PC-3 (cell line): ENCODE measurements around the gene POLR2H. TPM values are rescaled to one million over a fixed set of nuclear protein-coding genes. Genes with fewer than 3 reads are reported as not detected.

Experiments
- ATAC-seq: fragments of 200-7000 bp; cut with Tn5 transposase; 2 replicates; pipeline ENCODE4 v1.9.1; 2020; ENCODE audit warnings: mild to moderate bottlenecking, moderate library complexity
- BruUV-seq: library from RNA; stranded (reverse); fragments of 400-500 nt; replicated peaks from 2 replicates; lab custom pipeline; 2021; lab: Mats Ljungman, UMichigan
- CTCF ChIA-PET: fragments of 300-600 bp; sonication (Branson Sonifier 250); formaldehyde crosslinking; loops from one replicate; lab custom pipeline; 2022; ENCODE audit warnings: antibody characterized with exemption; lab: Charles Lee
- POLR2A ChIA-PET: fragments of 300-600 bp; sonication (Branson Sonifier 250); formaldehyde crosslinking; loops from one replicate; lab custom pipeline; 2022; ENCODE audit warnings: antibody characterized with exemption; ENCODE audit not compliant: unreplicated experiment; lab: Charles Lee
- DNase-seq: peaks from one replicate; pipeline ENCODE4 v3.0.0-alpha.2; 2015
- H2AFZ ChIP-seq: fragments of 300-600 bp; sonication (generic); 2 replicates; pipeline ENCODE4 v1.6.0; 2016; ENCODE audit warnings: antibody characterized with exemption, low read length
- H3F3A ChIP-seq: fragments of 300-600 bp; sonication (generic); one replicate; pipeline ENCODE4 v1.6.0; 2017; ENCODE audit warnings: antibody characterized with exemption, low read length, control low read depth, mild to moderate bottlenecking; ENCODE audit not compliant: unreplicated experiment
- H3K27ac ChIP-seq: fragments of 300-600 bp; sonication (generic); 2 replicates; pipeline ENCODE4 v1.5.1; 2016; ENCODE audit warnings: mild to moderate bottlenecking, low read length
- H3K27me3 ChIP-seq: fragments of 300-600 bp; sonication (generic); 2 replicates; pipeline ENCODE4 v1.6.1; 2016; ENCODE audit warnings: low read length, mixed read lengths
- H3K36me3 ChIP-seq: fragments of 300-600 bp; sonication (generic); 2 replicates; pipeline ENCODE4 v1.6.1; 2016; ENCODE audit warnings: low read depth, mixed run types, low read length, mixed read lengths
- H3K4me1 ChIP-seq: fragments of 300-600 bp; sonication (generic); 2 replicates; pipeline ENCODE4 v1.5.1; 2016; ENCODE audit warnings: low read length; ENCODE audit not compliant: insufficient read depth
- H3K4me2 ChIP-seq: fragments of 300-600 bp; sonication (generic); 2 replicates; pipeline ENCODE4 v1.6.0; 2016; ENCODE audit warnings: low read length
- H3K4me3 ChIP-seq: fragments of 300-600 bp; sonication (generic); 2 replicates; pipeline ENCODE4 v1.5.1; 2016; ENCODE audit warnings: mild to moderate bottlenecking, low read length, mixed read lengths
- H3K79me2 ChIP-seq: fragments of 300-600 bp; sonication (generic); 2 replicates; pipeline ENCODE4 v1.6.1; 2017; ENCODE audit warnings: low read length, mixed read lengths
- H3K9ac ChIP-seq: fragments of 300-600 bp; sonication (generic); 2 replicates; pipeline ENCODE4 v1.6.0; 2016; ENCODE audit warnings: mild to moderate bottlenecking, low read length
- H3K9me2 ChIP-seq: fragments of 300-600 bp; sonication (generic); replicated peaks from 2 replicates; pipeline ENCODE4 v1.6.1; 2016; ENCODE audit warnings: mixed run types, low read length, mixed read lengths
- H3K9me3 ChIP-seq: fragments of 300-600 bp; sonication (generic); 2 replicates; pipeline ENCODE4 v1.6.1; 2016; ENCODE audit warnings: low read length, mixed read lengths
- H4K20me1 ChIP-seq: fragments of 300-600 bp; sonication (generic); 2 replicates; pipeline ENCODE4 v1.6.1; 2016; ENCODE audit warnings: low read length, mixed read lengths
- EZH2 ChIP-seq: fragments of 300-600 bp; sonication (generic); IDR thresholded peaks from one replicate; pipeline ENCODE4 v1.6.1; 2017; ENCODE audit warnings: antibody characterized with exemption, mild to moderate bottlenecking, low read length; ENCODE audit not compliant: unreplicated experiment
- EZH2phosphoT487 ChIP-seq: fragments of 300-600 bp; sonication (generic); IDR thresholded peaks from 2 replicates; pipeline ENCODE4 v1.6.1; 2018; ENCODE audit warnings: mild to moderate bottlenecking, antibody characterized with exemption, low read length, borderline replicate concordance
- intact Hi-C: fragments of 100-400 bp; cut with micrococcal nuclease; formaldehyde crosslinking; loops from 2 replicates; pipeline ENCODE4 v1.9.0; 2023
- total RNA-seq: library from RNA; depleted of rRNA; stranded (reverse); fragments of >200 nt; gene quantifications from 2 replicates; pipeline ENCODE4 v1.2.3, GENCODE V29; 2014
- TF ChIP-seq, protein P1 (sequence below): fragments of 300-600 bp; sonication (generic); conservative IDR thresholded peaks from 2 replicates; pipeline ENCODE4 v1.5.1; 2017; ENCODE audit warnings: antibody characterized with exemption, low read depth, mild to moderate bottlenecking, low read length

The POLR2H gene
- total RNA-seq, 1 experiment from 2014 or later, result 193 TPM

DNA sequence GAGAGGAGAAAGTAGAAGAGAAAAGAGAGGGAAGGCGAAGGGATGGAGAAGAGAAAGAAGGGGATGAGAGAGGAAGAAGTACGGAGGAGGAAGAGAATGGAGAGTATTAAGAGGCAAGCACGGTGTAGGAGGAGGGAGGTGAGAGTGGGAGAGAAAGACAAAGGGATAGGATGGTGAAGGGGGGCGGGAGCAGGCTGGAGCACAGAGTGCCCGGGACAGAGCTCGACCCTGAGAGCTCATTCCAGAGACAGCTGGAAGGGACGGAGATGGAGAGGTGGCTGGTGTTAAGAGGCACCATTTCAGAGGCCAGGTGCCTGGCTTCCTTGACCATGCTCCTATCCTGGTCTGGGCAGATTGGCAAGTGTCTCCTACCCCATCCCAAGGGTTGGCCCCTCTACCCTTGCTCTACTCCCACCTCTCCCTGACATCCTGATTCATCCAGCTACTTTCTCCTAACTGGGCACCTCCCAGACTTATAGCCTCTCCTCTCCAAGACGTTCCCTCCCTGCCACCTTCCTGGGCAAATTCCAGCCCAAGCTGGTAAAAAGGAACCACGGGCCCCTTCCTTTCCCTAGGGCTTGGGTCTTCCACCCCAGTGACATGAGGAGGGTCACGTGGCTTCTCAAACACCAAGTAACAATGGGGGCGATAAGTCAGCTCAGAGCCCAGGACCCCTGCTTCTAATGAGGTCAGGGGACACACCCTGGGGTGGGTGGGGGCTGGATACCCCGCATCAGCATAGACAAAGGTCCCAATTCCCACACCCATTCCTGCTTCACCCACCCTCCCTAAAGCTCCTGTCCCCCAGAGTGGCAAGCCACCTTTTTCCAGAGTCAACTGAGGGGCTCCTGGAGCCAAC lies 1.2 kb upstream of the POLR2H start:
- no peaks in the 10 kb centered on the region for H3K9me3 ChIP-seq
- H3K4me1 ChIP-seq, result peaks cover 21% of the 10 kb centered on the region
- H3F3A ChIP-seq, result no peaks in the 10 kb centered on the region
- DNase-seq, result no peak
- no peaks in the 10 kb centered on the region for H3K27me3 ChIP-seq
- ATAC-seq, result no peak
- peaks cover 6% of the 10 kb centered on the region for H3K36me3 ChIP-seq
- ChIA-PET CTCF (no interaction called here), POLR2A (no interaction called here)
- peak overlapping the region; percentile 92 for H3K9ac ChIP-seq
- TF ChIP-seq EZH2phosphoT487 (no peak), EZH2 (no peak)
- no peaks in the 10 kb centered on the region for H3K9me2 ChIP-seq
- BruUV-seq, result no TSS peak
- no peak overlapping the region; the same call in 1 of the 2 replicates for H2AFZ ChIP-seq
- peaks cover 10% of the 10 kb centered on the region for H4K20me1 ChIP-seq
- intact Hi-C loops, result no loop called here
- no peak overlapping the region for H3K27ac ChIP-seq
- H3K79me2 ChIP-seq, result peaks cover 34% of the 10 kb centered on the region
- peak overlapping the region; percentile 84 for H3K4me3 ChIP-seq
- H3K4me2 ChIP-seq, result peak overlapping the region; percentile 85

DNA sequence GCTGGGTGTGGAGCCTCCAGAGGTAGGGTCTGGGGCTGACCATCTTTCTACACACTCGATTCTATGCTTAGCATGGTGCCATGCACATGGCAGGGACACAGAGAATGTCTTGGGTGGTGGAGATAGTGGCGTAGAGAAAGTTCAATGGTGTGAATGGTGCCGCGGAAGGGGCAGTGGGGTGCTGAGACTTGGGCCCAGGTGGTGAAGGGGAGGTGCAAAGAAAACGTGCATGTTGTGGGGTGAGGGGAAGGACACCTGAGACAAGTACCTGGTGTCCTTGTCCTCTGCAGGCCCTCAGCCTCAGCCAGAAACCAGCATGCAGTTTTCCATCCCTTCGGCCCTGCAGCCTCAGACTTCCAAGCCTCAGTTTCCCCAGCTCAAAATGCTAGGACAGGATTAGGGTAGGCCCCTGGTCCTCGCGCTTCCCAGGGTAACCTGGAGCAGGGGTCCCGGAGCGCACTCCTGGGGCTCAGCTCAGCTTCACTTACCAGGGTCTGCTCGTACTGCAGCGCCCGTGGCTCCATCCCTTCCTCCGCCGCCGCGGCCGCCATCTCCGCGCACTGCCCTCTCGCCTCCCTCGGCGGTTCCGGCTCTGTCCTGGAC lies 480 bp upstream of the POLR2H start:
- DNase-seq, result no peak
- H3K4me3 ChIP-seq, result peak overlapping the region; percentile 84
- peaks cover 21% of the 10 kb centered on the region for H3K4me1 ChIP-seq
- H3F3A ChIP-seq, result no peaks in the 10 kb centered on the region
- ChIA-PET CTCF (interaction anchor here (1.2 kb wide), 1 partner anchor 10 kb away, joined by 4 read pairs; no protein-coding TSS in a partner anchor), POLR2A (no interaction called here)
- H3K36me3 ChIP-seq, result peaks cover 9% of the 10 kb centered on the region
- H3K27me3 ChIP-seq, result no peaks in the 10 kb centered on the region
- peak overlapping the region; percentile 84 for H2AFZ ChIP-seq
- no peaks in the 10 kb centered on the region for H3K9me2 ChIP-seq
- H3K79me2 ChIP-seq, result peaks cover 38% of the 10 kb centered on the region
- TF ChIP-seq, protein P1, sequence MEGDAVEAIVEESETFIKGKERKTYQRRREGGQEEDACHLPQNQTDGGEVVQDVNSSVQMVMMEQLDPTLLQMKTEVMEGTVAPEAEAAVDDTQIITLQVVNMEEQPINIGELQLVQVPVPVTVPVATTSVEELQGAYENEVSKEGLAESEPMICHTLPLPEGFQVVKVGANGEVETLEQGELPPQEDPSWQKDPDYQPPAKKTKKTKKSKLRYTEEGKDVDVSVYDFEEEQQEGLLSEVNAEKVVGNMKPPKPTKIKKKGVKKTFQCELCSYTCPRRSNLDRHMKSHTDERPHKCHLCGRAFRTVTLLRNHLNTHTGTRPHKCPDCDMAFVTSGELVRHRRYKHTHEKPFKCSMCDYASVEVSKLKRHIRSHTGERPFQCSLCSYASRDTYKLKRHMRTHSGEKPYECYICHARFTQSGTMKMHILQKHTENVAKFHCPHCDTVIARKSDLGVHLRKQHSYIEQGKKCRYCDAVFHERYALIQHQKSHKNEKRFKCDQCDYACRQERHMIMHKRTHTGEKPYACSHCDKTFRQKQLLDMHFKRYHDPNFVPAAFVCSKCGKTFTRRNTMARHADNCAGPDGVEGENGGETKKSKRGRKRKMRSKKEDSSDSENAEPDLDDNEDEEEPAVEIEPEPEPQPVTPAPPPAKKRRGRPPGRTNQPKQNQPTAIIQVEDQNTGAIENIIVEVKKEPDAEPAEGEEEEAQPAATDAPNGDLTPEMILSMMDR, result no peak
- no peak for TF ChIP-seq EZH2
- TF ChIP-seq EZH2phosphoT487, result no peak
- BruUV-seq, result no TSS peak
- peak overlapping the region; percentile 92 for H3K9ac ChIP-seq
- peaks cover 10% of the 10 kb centered on the region for H4K20me1 ChIP-seq
- H3K9me3 ChIP-seq, result no peaks in the 10 kb centered on the region
- intact Hi-C loops, result no loop called here
- no peak for ATAC-seq
- peak overlapping the region; percentile 85 for H3K4me2 ChIP-seq
- H3K27ac ChIP-seq, result no peak overlapping the region

DNA sequence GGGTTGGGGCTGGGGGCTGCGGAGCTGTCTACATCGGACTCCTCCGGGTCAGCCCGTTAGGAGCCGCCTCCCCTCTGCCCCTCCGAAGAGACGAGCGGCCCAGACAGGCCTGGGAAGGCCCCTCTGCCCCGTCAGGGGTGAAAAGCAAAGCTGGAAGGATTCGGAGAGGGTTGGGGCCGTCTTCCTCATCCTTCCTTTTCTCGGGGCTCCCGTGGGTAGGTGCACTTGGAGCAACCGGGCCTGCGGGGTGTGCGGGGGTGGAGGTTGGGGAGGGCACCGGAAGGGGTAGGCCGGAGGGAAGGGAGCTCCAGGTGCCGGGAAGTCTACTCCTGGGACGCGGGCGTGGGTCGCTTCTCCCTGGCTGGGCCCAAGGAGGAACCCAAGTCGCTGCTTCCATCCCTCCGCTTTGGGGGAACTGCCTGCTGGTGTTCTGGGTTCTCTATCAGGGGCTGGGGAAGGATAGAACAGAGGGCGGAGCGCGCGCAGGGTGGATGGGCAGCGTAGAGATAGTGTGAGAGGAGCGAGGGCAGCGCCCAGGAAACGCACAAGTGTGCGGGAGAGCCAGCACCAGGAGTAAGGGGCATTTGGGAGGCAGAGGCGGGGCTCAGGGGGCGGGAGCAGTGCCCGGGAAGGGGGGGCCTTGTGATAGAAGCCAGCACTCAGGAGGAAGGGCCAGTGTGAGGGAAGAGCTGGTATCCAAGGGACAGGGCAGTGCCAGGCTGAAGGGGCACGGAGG lies 590 bp downstream of the POLR2H start:
- Histone ChIP-seq H3K27me3 (no peaks in the 10 kb centered on the region), H3K9ac (peak overlapping the region; percentile 92), H3K79me2 (peaks cover 38% of the 10 kb centered on the region), H3K4me3 (peak overlapping the region; percentile 84), H3K36me3 (peaks cover 12% of the 10 kb centered on the region), H3K4me2 (peak overlapping the region; percentile 85), H2AFZ (peak overlapping the region; percentile 77), H3F3A (no peaks in the 10 kb centered on the region), H3K4me1 (peaks cover 21% of the 10 kb centered on the region), H3K9me3 (no peaks in the 10 kb centered on the region), H3K9me2 (no peaks in the 10 kb centered on the region), H4K20me1 (peaks cover 10% of the 10 kb centered on the region), H3K27ac (peak overlapping the region; percentile 94)
- TSS peak; percentile 63 for BruUV-seq
- ATAC-seq (peak; percentile 25), DNase-seq (peak; percentile 68)
- POLR2A ChIA-PET, result interaction anchor here (0.5 to 0.6 kb wide), 3 partner anchors 24 to 1281 kb away, joined by 6 to 13 read pairs (median 10); no protein-coding TSS in a partner anchor
- TF ChIP-seq EZH2phosphoT487 (no peak), EZH2 (no peak)
- TF ChIP-seq, protein P1, result no peak
- CTCF ChIA-PET, result interaction anchor here (0.6 to 1.2 kb wide), 3 partner anchors 9 to 416 kb away, joined by 3 to 21 read pairs (median 4); no protein-coding TSS in a partner anchor
- intact Hi-C loops, result loop anchor here (1.0 to 2.0 kb wide), 3 partner anchors 17 to 63 kb away; partner anchors contain the start of genes FAM131A and PSMD2
